Astrocyte of the spinal cord (primary cell): ENCODE data around the gene ADGRD1.

ENCODE experiments used
- DNase-seq: peaks from one replicate; pipeline ENCODE4 v3.0.0; 2011; ENCODE audit warnings: low read depth, low spot score
- H3K4me3 ChIP-seq: 2 replicates; pipeline ENCODE4 v1.5.1; 2011; ENCODE audit warnings: low read depth, mild to moderate bottlenecking, low read length, moderate library complexity
- CTCF ChIP-seq: IDR thresholded peaks from 2 replicates; pipeline ENCODE4 v1.5.1; 2012; ENCODE audit warnings: low read depth, mild to moderate bottlenecking, low read length, inconsistent platforms
- in situ Hi-C: cut with HindIII; loops from 2 replicates; pipeline ENCODE4 v1.10.0; 2017; ENCODE audit warnings: low sequenced_read_pairs

Gene ADGRD1

GRCh38 chr12:131007740-131008117 is 54.0 kb downstream of the ADGRD1 start:
- in situ Hi-C loops = no loop called here
- TF ChIP-seq CTCF = no peak
- no peak overlapping the region for H3K4me3 ChIP-seq
- no peak for DNase-seq

DNA sequence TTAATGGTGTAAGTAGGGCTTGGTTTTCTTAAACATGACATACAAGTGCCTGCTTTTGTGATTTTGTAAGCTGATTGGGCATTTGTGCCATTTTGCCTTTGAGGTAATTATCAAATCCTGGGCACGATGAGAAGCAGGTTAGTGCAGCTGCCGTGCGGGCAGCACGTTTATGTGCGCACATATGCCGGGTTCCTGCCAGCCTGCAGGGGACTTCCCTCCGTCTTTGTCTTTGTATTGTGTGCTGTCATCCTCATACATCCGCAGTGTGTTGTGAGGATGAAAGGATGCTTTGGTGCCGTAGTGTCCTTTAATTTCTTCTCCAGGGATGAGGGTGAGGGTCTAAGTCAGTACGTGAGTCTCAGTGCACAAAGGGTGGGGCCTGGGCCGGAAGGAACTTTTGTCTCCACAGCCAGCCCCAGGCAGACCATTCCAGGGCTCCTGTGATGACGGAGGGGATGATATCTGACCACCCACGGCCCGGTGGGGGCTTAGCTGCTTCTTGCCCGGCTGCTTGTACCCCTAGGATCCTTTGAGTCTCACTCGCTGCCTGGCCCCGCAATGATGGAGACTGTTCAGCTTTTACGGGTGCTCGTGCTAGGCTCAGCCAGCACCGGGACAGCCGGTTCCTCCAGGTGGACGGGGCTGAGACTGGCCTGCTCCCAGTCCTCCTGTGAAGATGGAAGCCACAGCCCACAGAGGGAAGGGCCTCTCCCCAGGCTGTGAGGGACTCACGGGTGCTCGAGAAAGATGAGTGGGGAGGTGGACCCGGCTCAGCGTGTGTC is 54.6 kb downstream of the ADGRD1 start:
- no peak for DNase-seq
- no peak overlapping the region for H3K4me3 ChIP-seq
- in situ Hi-C loops = no loop called here
- no peak for TF ChIP-seq CTCF

DNA sequence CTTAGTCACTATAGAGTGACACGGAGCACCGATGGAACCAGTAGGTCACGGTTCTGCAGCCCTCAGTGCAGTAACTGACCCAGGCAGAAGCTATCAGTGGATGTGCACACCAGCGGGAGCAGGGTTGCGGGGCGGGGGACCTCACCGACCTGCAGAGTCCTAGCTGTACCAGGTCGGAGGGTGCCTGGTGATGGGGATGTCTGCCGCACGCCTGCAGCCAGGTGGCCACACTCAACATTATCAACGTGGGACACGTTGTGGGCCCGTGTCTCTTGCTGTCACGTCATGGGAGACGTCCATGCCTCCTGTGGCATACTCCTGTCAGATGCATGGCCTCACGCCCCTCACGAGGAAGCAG is 55.2 kb downstream of the ADGRD1 start:
- DNase-seq = no peak
- in situ Hi-C loops = no loop called here
- no peak overlapping the region for H3K4me3 ChIP-seq

GRCh38 chr12:131009595-131010395 is 56.1 kb downstream of the ADGRD1 start:
- no peak overlapping the region for H3K4me3 ChIP-seq
- in situ Hi-C loops = no loop called here
- no peak for DNase-seq
- no peak for TF ChIP-seq CTCF

More for the DNA sequence above, 55.2 kb downstream of the ADGRD1 start:
- TF ChIP-seq CTCF = no peak

DNA sequence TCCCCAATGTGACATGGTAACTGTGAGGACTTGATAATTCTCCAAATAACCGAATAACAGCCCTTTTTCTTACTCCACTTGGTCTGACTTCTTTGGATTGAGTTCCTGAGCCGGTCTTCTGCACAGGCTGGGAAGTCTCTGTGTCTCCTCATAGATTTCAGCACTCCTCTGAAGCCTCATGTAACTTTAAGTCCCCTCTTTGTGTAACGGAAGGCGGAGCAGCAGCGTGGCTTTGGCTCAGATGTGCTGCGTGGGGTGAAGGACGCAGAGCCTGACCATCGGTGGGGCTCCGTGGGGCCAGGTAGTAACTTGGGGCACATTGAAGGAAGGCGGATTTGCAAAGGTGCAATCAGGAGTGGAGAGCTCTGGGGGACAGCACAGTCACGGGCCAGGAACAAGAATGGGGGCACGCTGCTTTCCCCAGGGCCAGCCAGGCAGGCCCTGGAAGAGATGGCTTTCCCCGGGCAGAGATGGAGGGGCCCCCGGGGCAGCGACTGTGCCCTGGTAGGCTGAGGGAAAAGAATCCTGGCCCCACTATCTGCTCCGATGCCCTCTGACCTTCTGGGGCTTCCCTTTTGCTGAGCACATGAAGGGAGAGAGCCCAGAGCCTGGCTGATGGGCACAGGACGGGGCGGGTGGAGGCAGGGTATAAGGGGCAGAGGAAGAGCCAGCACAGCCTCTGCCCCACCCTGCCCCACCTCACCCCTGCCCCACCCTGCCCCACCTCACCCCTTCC is 56.9 kb downstream of the ADGRD1 start:
- H3K4me3 ChIP-seq = no peak overlapping the region
- no peak for DNase-seq
- TF ChIP-seq CTCF = no peak
- in situ Hi-C loops = no loop called here
